BLaER1 treated with 17β-estradiol and CSF1 and Interleukin-3, amounts not matched to agents 10 nM and 100 nM (cell line): ENCODE measurements around the gene OSBPL1A.
A peak's percentile ranks its signal among the peaks of the same experiment; 100 is the strongest.

Experiments
- H3K27ac ChIP-seq, 11 experiments: shearing (Covaris generic); formaldehyde crosslinking; 2 replicates each; pipeline ENCODE4 v1.8.1; 2022
- H3K27me3 ChIP-seq, 11 experiments: shearing (Covaris generic); formaldehyde crosslinking; 2 replicates each; pipeline ENCODE4 v1.8.1; 2022
- H3K36me3 ChIP-seq, 11 experiments: shearing (Covaris generic); formaldehyde crosslinking; 2 replicates each; pipeline ENCODE4 v1.8.1; 2022
- H3K4me1 ChIP-seq, 10 experiments: shearing (Covaris generic); formaldehyde crosslinking; 2 replicates each; pipeline ENCODE4 v1.8.1; 2022
- H3K4me2 ChIP-seq, 11 experiments: shearing (Covaris generic); formaldehyde crosslinking; 2 replicates each; pipeline ENCODE4 v1.8.1; 2022
- H3K4me3 ChIP-seq, 10 experiments: shearing (Covaris generic); formaldehyde crosslinking; 2 replicates each; pipeline ENCODE4 v1.8.1; 2022
- H3K9ac ChIP-seq, 11 experiments: shearing (Covaris generic); formaldehyde crosslinking; 2 replicates each; pipeline ENCODE4 v1.8.1; 2022
- H3K9me3 ChIP-seq, 11 experiments: shearing (Covaris generic); formaldehyde crosslinking; replicated peaks in 1 of 11; 2 replicates each; pipeline ENCODE4 v1.8.1; 2022
- H4K20me1 ChIP-seq, 11 experiments: shearing (Covaris generic); formaldehyde crosslinking; 2 replicates each; pipeline ENCODE4 v1.8.1; 2022
- Cebpa-rat ChIP-seq, 11 experiments: shearing (Covaris generic); IDR thresholded peaks; 2 replicates each; pipeline ENCODE4 v1.8.1; 2022

Gene OSBPL1A

DNA sequence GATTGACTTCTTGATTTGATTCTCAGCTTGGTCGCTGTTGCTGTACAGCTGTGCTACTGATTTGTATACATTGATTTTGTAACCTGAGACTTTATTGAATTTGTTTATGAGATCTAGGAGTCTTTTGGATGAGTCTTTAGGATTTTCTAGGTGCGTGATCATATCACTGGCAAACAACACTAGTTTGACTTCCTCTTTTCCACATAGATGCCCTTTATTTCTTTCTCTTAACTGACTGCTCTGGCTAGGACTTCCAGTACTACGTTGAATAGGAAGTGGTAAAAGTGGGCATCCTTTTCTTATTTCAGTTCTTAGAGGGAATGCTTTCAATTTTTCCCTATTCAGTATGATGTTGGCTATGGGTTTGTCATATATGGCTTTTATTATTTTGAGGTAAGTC is 101.3 kb downstream of the OSBPL1A start:
- H3K4me2 ChIP-seq, result no peak overlapping the region
- H3K27ac ChIP-seq, result no peak overlapping the region
- no peaks in the 10 kb centered on the region for H4K20me1 ChIP-seq
- no peak overlapping the region for H3K4me3 ChIP-seq
- H3K9ac ChIP-seq, result no peak overlapping the region
- peaks cover 0 to 6% (median 0%) of the 10 kb centered on the region in 10 experiments; a peak in 1 of 20 replicates for H3K4me1 ChIP-seq
- H3K27me3 ChIP-seq, result no peaks in the 10 kb centered on the region
- no peak for TF ChIP-seq Cebpa-rat (IDR thresholded peaks at IDR 0.05)
- H3K36me3 ChIP-seq, result peaks cover 0 to 32% (median 23%) of the 10 kb centered on the region in 11 experiments; a peak in 16 of 22 replicates
- H3K9me3 ChIP-seq, result no peaks in the 10 kb centered on the region

DNA sequence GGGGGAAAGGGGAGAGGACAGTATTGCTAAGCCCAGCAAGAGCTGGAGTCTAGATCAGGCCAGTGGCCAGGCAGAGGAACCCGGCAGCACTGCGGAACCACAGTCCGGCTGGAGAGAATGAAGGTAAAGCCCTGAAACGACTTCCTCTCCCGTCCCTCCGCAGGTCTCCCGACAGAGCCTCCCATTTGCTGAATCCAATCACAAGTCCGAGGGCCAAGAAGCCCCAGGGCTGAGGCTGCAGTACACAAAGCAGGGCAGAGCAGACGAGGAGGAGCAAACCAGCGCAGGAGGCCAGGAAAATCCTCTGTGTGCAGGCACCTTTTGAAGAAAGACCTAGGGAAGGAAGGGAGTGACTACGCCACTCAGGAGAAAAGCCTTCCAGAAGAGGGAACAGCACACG is 104.4 kb downstream of the OSBPL1A start:
- no peaks in the 10 kb centered on the region for H3K9me3 ChIP-seq
- no peak overlapping the region for H3K4me2 ChIP-seq
- H3K27me3 ChIP-seq, result no peaks in the 10 kb centered on the region
- H3K9ac ChIP-seq, result no peak overlapping the region
- H3K4me3 ChIP-seq, result no peak overlapping the region
- TF ChIP-seq Cebpa-rat (IDR thresholded peaks at IDR 0.05), result no peak
- H3K4me1 ChIP-seq, result peaks cover 0 to 6% (median 0%) of the 10 kb centered on the region in 10 experiments; a peak in 1 of 20 replicates
- H4K20me1 ChIP-seq, result no peaks in the 10 kb centered on the region
- H3K27ac ChIP-seq, result no peak overlapping the region
- H3K36me3 ChIP-seq, result peaks cover 0 to 3% (median 2%) of the 10 kb centered on the region in 11 experiments; a peak in 7 of 22 replicates

GRCh38 chr18:24278591-24278990 is 119.0 kb downstream of the OSBPL1A start:
- Histone ChIP-seq H3K4me2 (no peak overlapping the region), H3K9me3 (peaks cover 0 to 14% (median 7%) of the 10 kb centered on the region in 11 experiments; a peak in 12 of 22 replicates), H4K20me1 (no peaks in the 10 kb centered on the region), H3K4me1 (peaks cover 0 to 25% (median 5%) of the 10 kb centered on the region in 10 experiments; a peak in 11 of 20 replicates), H3K27ac (no peak overlapping the region), H3K9ac (no peak overlapping the region), H3K36me3 (peaks cover 0 to 24% (median 16%) of the 10 kb centered on the region in 11 experiments; a peak in 12 of 22 replicates), H3K27me3 (peaks cover 0 to 4% (median 0%) of the 10 kb centered on the region in 11 experiments; a peak in 4 of 22 replicates), H3K4me3 (no peak overlapping the region)
- TF ChIP-seq Cebpa-rat (IDR thresholded peaks at IDR 0.05), result no peak

GRCh38 chr18:24277516-24278195 is 120.0 kb downstream of the OSBPL1A start:
- Histone ChIP-seq H3K27ac (no peak overlapping the region), H3K27me3 (peaks cover 5 to 13% (median 8%) of the 10 kb centered on the region in 11 experiments; a peak in 21 of 22 replicates), H3K9me3 (peaks cover 0 to 14% (median 7%) of the 10 kb centered on the region in 11 experiments; a peak in 12 of 22 replicates), H3K9ac (no peak overlapping the region), H4K20me1 (0 out of 22 replicates have a peak, but pooled peaks cover 0 to 4% (median 0%) of the 10 kb centered on the region in 11 experiments), H3K4me3 (no peak overlapping the region), H3K4me2 (no peak overlapping the region), H3K36me3 (peaks cover 0 to 24% (median 16%) of the 10 kb centered on the region in 11 experiments; a peak in 12 of 22 replicates), H3K4me1 (peaks cover 0 to 26% (median 5%) of the 10 kb centered on the region in 10 experiments; a peak in 11 of 20 replicates)
- no peak for TF ChIP-seq Cebpa-rat (IDR thresholded peaks at IDR 0.05)

DNA sequence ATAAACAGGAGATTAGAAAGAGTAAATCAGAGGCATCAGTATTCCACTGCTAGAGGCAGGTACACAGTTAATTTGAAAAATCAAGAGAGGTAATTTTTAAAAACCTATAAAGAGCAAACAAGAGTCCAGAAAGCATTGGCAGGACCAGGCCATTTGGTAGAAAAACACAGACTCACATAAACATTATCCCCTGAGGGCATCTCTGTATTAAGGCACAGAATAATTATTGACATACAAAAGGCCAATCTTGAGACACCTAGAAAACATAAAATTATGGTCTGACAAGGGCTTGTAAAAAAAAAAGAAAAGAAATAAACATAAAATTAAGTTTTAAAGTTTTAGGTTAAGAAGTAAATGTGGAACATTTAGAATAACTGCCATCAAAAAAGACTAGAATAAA is 120.6 kb downstream of the OSBPL1A start:
- H3K9ac ChIP-seq, result no peak overlapping the region
- peaks cover 0 to 10% (median 0%) of the 10 kb centered on the region in 11 experiments; a peak in 7 of 22 replicates for H4K20me1 ChIP-seq
- TF ChIP-seq Cebpa-rat (IDR thresholded peaks at IDR 0.05), result no peak
- peaks cover 0 to 11% (median 7%) of the 10 kb centered on the region in 11 experiments; a peak in 12 of 22 replicates for H3K9me3 ChIP-seq
- no peak overlapping the region for H3K27ac ChIP-seq
- H3K36me3 ChIP-seq, result peaks cover 0 to 24% (median 15%) of the 10 kb centered on the region in 11 experiments; a peak in 12 of 22 replicates
- no peak overlapping the region for H3K4me3 ChIP-seq
- peaks cover 11 to 20% (median 15%) of the 10 kb centered on the region in 11 experiments for H3K27me3 ChIP-seq
- H3K4me1 ChIP-seq, result peaks cover 4 to 30% (median 7%) of the 10 kb centered on the region in 10 experiments; a peak in 17 of 20 replicates
- H3K4me2 ChIP-seq, result no peak overlapping the region

- Histone ChIP-seq H3K36me3 (peaks cover 0 to 8% (median 2%) of the 10 kb centered on the region in 11 experiments; a peak in 8 of 22 replicates), H3K4me2 (peak overlapping the region in 7 of 11 experiments; percentile 1 to 83 (median 66); a peak in 11 of 22 replicates), H3K27ac (peak overlapping the region in 3 of 11 experiments; percentile 29 to 44 (median 34); a peak in 3 of 22 replicates), H4K20me1 (peaks cover 0 to 28% (median 16%) of the 10 kb centered on the region in 11 experiments; a peak in 16 of 22 replicates), H3K4me3 (peak overlapping the region in 1 of 10 experiments; percentile 4; a peak in 1 of 20 replicates), H3K9me3 (no peaks in the 10 kb centered on the region), H3K4me1 (peaks cover 5 to 35% (median 12%) of the 10 kb centered on the region in 10 experiments; a peak in 17 of 20 replicates), H3K9ac (no peak overlapping the region), H3K27me3 (peaks cover 30 to 39% (median 34%) of the 10 kb centered on the region in 11 experiments)
- no peak for TF ChIP-seq Cebpa-rat (IDR thresholded peaks at IDR 0.05)
Observed at GRCh38 chr18:24274837-24275236, 122.8 kb downstream of the OSBPL1A start.

- H3K9ac ChIP-seq, result no peak overlapping the region
- H4K20me1 ChIP-seq, result peaks cover 0 to 28% (median 16%) of the 10 kb centered on the region in 11 experiments; a peak in 16 of 22 replicates
- H3K36me3 ChIP-seq, result 0 out of 22 replicates have a peak, but pooled peaks cover 0 to under 1% (median 0%) of the 10 kb centered on the region in 11 experiments
- H3K4me1 ChIP-seq, result peaks cover 5 to 35% (median 12%) of the 10 kb centered on the region in 10 experiments; a peak in 17 of 20 replicates
- no peaks in the 10 kb centered on the region for H3K9me3 ChIP-seq
- no peak for TF ChIP-seq Cebpa-rat (IDR thresholded peaks at IDR 0.05)
- peaks cover 30 to 39% (median 34%) of the 10 kb centered on the region in 11 experiments for H3K27me3 ChIP-seq
- H3K4me3 ChIP-seq, result no peak overlapping the region
- no peak overlapping the region for H3K27ac ChIP-seq
- H3K4me2 ChIP-seq, result peak overlapping the region in 3 of 11 experiments; percentile 66 to 83 (median 72); a peak in 6 of 22 replicates
Observed at GRCh38 chr18:24273596-24273995, 124.0 kb downstream of the OSBPL1A start.

DNA sequence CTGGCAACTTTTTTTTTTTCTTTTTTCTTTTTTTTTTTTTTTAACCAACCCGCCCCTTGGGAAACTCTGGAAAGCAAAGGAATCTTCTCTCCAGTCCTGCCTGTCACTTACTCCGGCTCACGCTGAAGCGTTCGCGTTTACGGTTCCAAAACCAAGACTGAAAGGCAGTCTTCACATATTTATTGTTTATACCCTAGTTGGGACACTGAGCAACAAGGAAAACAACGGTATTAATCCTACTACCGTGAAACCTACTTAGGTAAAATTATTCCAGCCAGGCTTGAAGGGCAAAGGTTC is 125.4 kb downstream of the OSBPL1A start:
- no peak for TF ChIP-seq Cebpa-rat (IDR thresholded peaks at IDR 0.05)
- H3K4me3 ChIP-seq, result peak overlapping the region; percentile 57 to 76 (median 67)
- no peaks in the 10 kb centered on the region for H3K36me3 ChIP-seq
- peaks cover 30 to 39% (median 34%) of the 10 kb centered on the region in 11 experiments for H3K27me3 ChIP-seq
- H3K9ac ChIP-seq, result peak overlapping the region in 10 of 11 experiments; percentile 51 to 77 (median 66); a peak in 20 of 22 replicates
- 0 out of 22 replicates have a peak overlapping the region, but pooled peaks of 1 of the 11 experiments have one; percentile 5 for H3K27ac ChIP-seq
- peaks cover 0 to 28% (median 16%) of the 10 kb centered on the region in 11 experiments; a peak in 16 of 22 replicates for H4K20me1 ChIP-seq
- H3K4me1 ChIP-seq, result peaks cover 5 to 42% (median 15%) of the 10 kb centered on the region in 10 experiments; a peak in 17 of 20 replicates
- H3K4me2 ChIP-seq, result peak overlapping the region; percentile 86 to 98 (median 94)
- peaks cover 0 to 4% (median 0%) of the 10 kb centered on the region in 11 experiments; a peak in 2 of 22 replicates for H3K9me3 ChIP-seq
